Measurements from ENCODE around the gene CORO1C.

The CORO1C gene

DNA sequence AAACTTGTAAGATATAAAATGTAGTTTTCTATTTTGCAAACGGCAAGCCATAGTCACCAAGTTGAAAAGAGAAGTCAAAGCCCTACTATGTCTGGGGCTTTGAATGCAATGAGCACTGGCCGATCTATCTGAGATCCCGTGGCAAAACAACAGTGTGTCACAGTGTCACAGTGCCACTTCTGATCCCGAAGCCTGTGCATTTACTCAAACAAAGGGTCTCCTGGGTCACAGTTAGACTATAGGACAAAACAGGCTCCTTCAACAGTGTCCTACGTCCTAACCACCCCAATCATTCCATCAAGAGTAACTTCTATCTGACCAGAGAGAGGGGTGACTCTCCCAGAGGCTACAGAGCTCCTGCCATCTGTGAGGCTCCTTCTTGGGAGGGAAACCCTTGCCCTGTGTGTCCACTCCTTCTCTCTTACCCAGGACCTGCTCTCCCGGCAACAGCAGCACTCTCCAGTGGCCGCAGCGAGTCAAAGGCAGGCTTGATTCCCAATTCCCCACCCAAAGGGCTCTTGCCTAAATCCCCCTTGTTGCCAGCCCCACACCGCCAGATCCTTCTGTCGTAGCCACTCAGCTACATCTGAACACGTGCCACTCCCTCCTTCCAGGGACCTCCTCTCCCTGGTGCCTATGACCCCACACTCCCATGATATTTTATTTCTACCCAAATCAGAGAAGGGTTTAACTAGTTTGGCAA, 83.6 kb downstream of the CORO1C start:
- DNase-seq (ENCODE audit: low read depth in 2 of 2): no peak

DNA sequence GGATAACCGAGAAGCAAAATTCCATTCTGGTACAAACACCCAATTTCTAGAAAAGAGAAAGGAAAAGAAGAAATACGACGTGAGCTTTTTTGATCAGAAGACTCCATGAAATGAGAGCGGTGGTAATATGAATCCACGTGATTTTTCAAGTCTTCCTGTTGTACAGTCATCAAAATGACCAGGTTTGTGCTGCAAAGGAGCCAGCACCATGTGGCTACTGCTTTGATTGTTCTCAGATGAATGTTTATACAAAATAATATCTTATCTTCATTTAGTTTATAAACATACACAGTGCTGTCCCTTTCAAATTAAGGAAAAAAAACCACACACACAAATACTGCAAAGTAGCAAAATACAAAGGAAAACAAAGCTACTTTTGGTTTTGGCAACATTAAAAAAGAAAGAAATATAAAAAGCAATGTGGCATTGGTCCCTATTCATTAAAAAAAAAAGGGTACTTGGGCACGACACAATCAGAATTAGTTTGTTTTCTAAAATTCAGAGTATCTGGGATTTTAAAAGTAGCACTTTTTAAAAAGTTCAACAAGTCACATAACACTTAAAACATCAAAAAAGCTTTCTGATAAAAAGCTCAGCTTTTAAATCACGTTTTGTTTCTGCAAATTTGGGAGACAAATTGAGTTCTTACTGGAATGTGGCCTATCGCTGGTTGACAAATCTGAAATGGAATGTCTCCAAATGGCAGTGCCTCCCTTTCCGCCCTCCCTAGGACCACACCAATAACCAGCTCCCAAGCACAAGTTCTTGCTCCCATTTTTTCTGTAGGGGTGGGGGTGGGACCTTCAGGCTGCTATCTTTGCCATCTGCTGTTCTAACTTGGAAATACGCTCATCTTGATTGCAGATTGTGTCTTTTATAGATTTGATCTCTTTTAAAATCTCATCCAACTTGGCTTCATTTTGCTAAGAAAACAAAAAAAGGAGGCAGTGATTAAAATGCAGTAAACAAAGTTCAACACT, 84.4 kb downstream of the CORO1C start:
- DNase-seq (ENCODE audit: low read depth in 2 of 2): no peak

GRCh38 chr12:108645686-108646599, 85.4 kb downstream of the CORO1C start:
- DNase-seq (ENCODE audit: low read depth in 2 of 2): no peak

- DNase-seq (ENCODE audit: low read depth in 2 of 2): no peak
Observed at GRCh38 chr12:108644811-108645120, 86.6 kb downstream of the CORO1C start.

DNA sequence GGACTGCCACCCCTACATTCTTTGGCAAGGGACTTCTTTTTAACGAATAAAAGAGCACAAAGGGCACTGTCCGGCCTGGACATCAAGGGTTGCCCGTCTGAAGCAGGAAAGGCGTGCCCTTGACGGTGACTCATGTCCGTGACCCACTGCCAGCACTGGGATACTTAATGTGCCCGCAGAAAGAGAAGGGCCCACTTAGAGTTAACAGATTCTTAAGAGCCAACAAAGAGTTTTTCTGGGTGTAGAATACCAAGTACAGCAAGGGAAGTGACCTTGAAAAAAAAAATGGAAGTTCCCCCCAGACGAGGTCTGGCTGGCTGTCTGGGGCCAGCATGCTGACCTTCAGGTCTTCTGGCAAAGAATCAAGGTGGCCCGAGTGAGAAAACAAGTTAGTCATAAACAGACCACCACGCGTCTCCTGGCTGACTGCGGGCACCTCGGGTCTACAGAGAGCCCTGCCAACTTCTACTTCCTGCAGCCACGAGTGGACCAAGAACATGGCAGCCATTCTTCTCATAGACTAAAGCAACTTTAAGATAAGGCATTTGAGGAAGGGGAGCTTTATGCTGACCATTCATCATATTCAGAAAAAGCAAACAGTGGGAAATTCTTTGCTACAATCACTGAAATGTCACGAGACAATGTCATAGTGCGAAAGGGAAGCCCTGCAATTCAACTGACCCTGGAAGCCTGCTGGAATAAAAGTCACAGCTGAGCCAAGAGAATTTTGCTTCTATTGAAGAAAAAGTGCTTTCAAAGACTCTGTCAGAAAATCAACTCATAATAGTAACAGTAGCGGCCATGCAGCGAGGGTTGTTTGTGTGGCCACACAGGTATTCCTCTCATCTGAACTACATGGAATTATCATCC, 87.1 kb downstream of the CORO1C start:
- DNase-seq (ENCODE audit: low read depth in 2 of 2): no peak

DNA sequence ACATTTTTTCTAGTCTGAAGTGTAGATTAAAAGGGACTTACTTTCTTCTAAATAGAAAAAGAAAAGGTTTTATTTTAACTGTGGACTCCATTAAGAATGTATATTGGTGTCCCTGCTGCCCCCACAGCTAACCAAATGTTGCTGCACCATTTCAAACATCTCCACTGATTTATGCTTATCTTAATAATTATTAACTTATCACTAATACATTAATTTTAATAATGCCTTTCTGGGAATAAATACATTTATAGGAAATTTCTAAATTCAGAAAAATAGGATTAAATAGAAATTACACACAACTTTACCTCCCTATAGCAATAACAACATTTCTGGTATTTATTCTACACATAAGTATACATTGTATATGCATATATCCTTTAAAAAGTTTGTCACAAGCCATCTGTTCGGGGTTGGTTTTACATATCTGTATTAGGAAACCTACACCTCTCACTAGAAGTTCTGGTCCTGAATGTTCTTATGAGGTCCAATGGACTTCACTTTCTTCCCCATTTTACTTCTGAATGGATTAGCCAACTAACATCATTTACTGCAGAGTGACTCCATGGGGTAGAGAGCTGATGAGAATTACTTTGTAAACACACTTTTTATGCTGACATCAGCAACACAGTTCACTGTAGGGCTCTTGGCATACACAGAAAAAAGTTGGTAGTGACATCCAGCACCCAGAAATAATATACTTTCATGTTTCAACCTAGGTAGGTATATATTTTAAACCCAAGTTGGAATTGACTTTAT, 88.2 kb downstream of the CORO1C start:
- no peak for DNase-seq (ENCODE audit: low read depth in 2 of 2)

- no peak for DNase-seq (ENCODE audit: low read depth in 2 of 2)
Observed at GRCh38 chr12:108642269-108642870, 88.9 kb downstream of the CORO1C start.

- no peak for DNase-seq (ENCODE audit: low read depth in 2 of 2)
Observed at GRCh38 chr12:108641446-108642268, 89.7 kb downstream of the CORO1C start.

DNA sequence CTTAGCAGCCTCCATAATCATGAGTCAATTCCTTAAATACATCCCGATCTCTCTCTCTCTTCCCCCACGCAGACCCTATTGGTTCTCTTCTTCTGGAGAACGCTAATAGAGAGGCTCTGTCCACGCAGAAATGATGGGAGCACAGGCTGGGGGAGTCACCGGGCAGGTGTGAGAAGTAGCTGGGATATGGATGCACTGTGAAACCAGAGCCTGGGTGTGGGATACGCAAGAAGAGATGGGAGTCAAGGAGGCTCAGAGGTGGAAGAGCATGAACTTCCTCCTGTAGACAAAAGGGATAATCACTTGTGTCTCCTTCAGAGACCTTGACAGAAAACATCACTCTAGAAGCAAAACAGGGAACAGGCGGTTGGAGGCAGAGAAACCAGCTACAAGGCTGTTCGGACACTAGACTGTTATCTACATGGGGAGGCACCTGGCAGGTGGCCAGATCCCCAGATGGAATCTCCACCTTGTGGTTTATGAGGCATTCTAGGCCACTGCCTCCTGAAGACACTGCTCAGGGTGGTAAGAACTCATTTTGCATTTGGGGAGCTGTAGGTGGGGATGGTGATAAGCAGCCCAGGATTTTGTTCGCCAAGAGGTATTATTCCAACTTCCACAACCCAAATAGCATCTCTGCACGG, 90.4 kb downstream of the CORO1C start:
- DNase-seq (ENCODE audit: low read depth in 2 of 2): no peak

- no peak for DNase-seq (ENCODE audit: low read depth in 2 of 2)
Observed at GRCh38 chr12:108638997-108639822, 92.1 kb downstream of the CORO1C start.

GRCh38 chr12:108638141-108638827, 93.0 kb downstream of the CORO1C start:
- no peak for DNase-seq (ENCODE audit: low read depth in 2 of 2)

- no peak for DNase-seq (ENCODE audit: low read depth in 2 of 2)
Observed at GRCh38 chr12:108637222-108637971, 93.9 kb downstream of the CORO1C start.

- no peak for DNase-seq (ENCODE audit: low read depth in 2 of 2)
Observed at GRCh38 chr12:108635997-108636808, 95.1 kb downstream of the CORO1C start.

DNA sequence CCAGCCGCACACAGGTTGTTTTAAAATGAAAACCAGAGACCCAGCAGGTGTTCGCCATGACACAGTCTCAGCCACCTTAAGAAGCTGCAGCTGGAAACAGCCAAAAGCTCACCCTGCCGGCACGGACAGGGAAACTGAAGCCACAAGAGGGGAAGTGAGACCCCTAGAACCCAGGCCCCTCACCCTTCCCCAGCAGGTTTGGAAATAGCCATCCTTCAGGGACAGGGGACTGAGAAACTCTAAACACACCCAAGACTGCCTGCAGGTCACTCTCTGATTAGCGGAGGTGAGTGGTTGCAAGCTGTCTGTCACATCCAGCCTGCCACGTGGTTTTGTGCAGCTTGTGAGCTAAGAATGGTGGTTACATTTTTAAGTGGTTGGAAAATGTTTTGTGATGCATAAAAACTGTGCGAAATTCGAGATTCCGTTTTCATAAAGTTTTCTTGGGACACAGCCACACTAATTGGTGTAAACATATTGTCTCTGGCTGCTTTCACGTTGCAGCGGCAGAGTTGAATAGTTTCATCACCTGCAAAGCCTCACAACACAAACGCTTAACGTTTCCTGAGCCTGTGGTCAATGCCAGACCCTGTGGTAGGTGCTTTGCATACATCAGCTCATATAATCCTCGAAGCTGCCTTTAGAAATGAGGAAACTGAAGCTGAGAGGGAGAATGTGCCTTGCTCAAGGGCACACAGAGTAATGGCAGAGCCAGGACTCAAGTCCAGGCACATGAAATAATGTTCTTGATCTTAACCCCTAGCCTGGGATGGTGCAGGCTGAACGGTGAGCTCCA, 95.9 kb downstream of the CORO1C start:
- no peak for DNase-seq (ENCODE audit: low read depth in 2 of 2)

DNA sequence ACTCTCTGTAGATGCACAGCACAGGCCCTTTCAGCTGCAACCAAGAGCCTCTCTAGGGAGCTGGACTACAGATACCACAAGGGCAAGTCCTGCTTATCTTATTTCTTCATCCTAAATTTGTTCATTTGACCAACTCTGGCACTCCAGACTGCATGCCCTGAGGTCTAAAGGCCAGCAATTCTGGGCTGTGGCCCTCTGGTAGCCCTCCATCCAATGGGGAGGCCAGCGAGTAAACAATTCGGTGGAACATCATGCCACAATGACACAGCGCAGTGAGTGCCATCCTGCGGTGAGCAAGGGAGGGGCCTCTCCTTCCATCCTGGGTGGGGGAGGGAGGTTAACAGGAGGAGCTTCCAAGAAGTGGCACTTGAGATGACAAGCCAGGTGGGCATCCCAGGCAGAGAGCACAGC, 97.0 kb downstream of the CORO1C start:
- peak in 1 of 2 donors; percentile 47 for DNase-seq (ENCODE audit: low read depth in 2 of 2)

Data from stimulated activated CD8-positive, alpha-beta memory T cell treated with anti-CD3 and anti-CD28 coated beads, Interleukin-15, amount 100 ng/mL, for 48 hours (primary cell).